Small intestine (tissue), 16 donors: Measurements from ENCODE around the gene EID3. TPM values are rescaled to one million over a fixed set of nuclear protein-coding genes. Genes with fewer than 3 reads are reported as not detected.
A peak's percentile ranks its signal among the peaks of the same experiment; 100 is the strongest.
"Not testable (repeated sequence)": the region's sequence is repeated elsewhere in the genome, so short reads cannot be mapped to it uniquely, and the experiment has no call there.

Experiments used
- DNase-seq, 2 donors: peaks; one replicate each; pipeline versions ENCODE4 v3.0.0 to v3.0.0-alpha.2; 2013
- FAIRE-seq: peaks from 2 replicates; lab custom pipeline; 2012; peaks lifted over from hg19 to GRCh38; lab: Jason Lieb, UNC
- H3K27ac ChIP-seq, 3 donors: one replicate each; pipeline ENCODE4 v1.5.1; 2013; ENCODE audit warnings: low read length in 2 of 3, mild to moderate bottlenecking in 2 of 3, control low read depth in 1 of 3, inconsistent platforms in 1 of 3, low read depth in 1 of 3, moderate library complexity in 1 of 3
- H3K27me3 ChIP-seq, 3 donors: one replicate each; pipeline ENCODE4 v1.6.1; 2013; ENCODE audit warnings: low read length in 3 of 3, inconsistent platforms in 1 of 3; ENCODE audit not compliant: control insufficient read depth in 3 of 3, insufficient read depth in 3 of 3
- H3K36me3 ChIP-seq, 3 donors: one replicate each; pipeline ENCODE4 v1.6.1; 2013; ENCODE audit warnings: low read length in 3 of 3, inconsistent platforms in 1 of 3, low read depth in 1 of 3, mild to moderate bottlenecking in 1 of 3, moderate library complexity in 1 of 3; ENCODE audit not compliant: control insufficient read depth in 3 of 3, insufficient read depth in 2 of 3
- H3K4me1 ChIP-seq, 3 donors: one replicate each; pipeline ENCODE4 v1.6.1; 2013; ENCODE audit warnings: low read length in 2 of 3, inconsistent platforms in 1 of 3, low read depth in 1 of 3, mild to moderate bottlenecking in 1 of 3, moderate library complexity in 1 of 3; ENCODE audit not compliant: control insufficient read depth in 3 of 3, insufficient read depth in 2 of 3
- H3K4me3 ChIP-seq, 3 donors: one replicate each; pipeline ENCODE4 v1.5.1; 2013; ENCODE audit warnings: low read length in 3 of 3, control low read depth in 1 of 3, inconsistent platforms in 1 of 3, low read depth in 1 of 3, mild to moderate bottlenecking in 1 of 3, moderate library complexity in 1 of 3
- H3K9me3 ChIP-seq, 2 donors: one replicate each; pipeline ENCODE4 v1.6.1; 2013; ENCODE audit warnings: low read depth in 1 of 2, low read length in 1 of 2; ENCODE audit not compliant: control insufficient read depth in 2 of 2, insufficient read depth in 1 of 2
- WGBS, 3 donors: extraction: QIAGEN DNeasy Blood & Tissue Kit; methylation state at CpG; one replicate each; pipeline ENCODE4 v1.1.7; 2013; 5-methylcytosine and 5-hydroxymethylcytosine counted together
- long read RNA-seq, 10 donors: transcript quantifications; one replicate each; lab custom pipeline, GENCODE V29; 2026
- polyA plus RNA-seq, 4 donors: library from polyadenylated mRNA; stranded (reverse) in 3 of 4; unstranded in 1 of 4; fragments of 200-250 nt in 3 of 4; fragments of 120-200 nt in 1 of 4; gene quantifications; one replicate each; pipeline versions ENCODE4 v1.2.1 to v1.2.3, GENCODE V29; 2013
- donor health status: healthy with polysubstance abuse.
- donor health status: control.
- donor health status: control.
- donor health status: Bipolar disorder and iron deficiency.
- donor health status: healthy.

EID3 gene
- 1 to 10 TPM in 2 of 4 donors, under 1 TPM in 2; 0.54 to 1.6 (median 0.87) TPM for polyA plus RNA-seq
- long read RNA-seq, donor 1, result 0 reads
- long read RNA-seq, donor 2, result 0 reads
- long read RNA-seq, donor 3, partial matches to known transcripts, result 0 of 2 reads
- long read RNA-seq, donor 3, other reads (novel, unspliced or antisense), result 0 of 2 reads
- long read RNA-seq, donor 4, result 0 reads
- long read RNA-seq, donor 5, partial matches to known transcripts, result 0 of 2 reads
- long read RNA-seq, donor 5, other reads (novel, unspliced or antisense), result 0 of 2 reads
- long read RNA-seq, donor 6, result 0 reads
- long read RNA-seq, donor 7, result 0 reads
- long read RNA-seq, donor 8, partial matches to known transcripts, result 0 of 1 reads
- long read RNA-seq, donor 8, other reads (novel, unspliced or antisense), result 0 of 1 reads
- long read RNA-seq, donor 9, partial matches to known transcripts, result 0 of 1 reads
- long read RNA-seq, donor 9, other reads (novel, unspliced or antisense), result 0 of 1 reads
- long read RNA-seq, donor 10, partial matches to known transcripts, result 0 of 4 reads
- long read RNA-seq, donor 10, other reads (novel, unspliced or antisense), result 0 of 4 reads

DNA sequence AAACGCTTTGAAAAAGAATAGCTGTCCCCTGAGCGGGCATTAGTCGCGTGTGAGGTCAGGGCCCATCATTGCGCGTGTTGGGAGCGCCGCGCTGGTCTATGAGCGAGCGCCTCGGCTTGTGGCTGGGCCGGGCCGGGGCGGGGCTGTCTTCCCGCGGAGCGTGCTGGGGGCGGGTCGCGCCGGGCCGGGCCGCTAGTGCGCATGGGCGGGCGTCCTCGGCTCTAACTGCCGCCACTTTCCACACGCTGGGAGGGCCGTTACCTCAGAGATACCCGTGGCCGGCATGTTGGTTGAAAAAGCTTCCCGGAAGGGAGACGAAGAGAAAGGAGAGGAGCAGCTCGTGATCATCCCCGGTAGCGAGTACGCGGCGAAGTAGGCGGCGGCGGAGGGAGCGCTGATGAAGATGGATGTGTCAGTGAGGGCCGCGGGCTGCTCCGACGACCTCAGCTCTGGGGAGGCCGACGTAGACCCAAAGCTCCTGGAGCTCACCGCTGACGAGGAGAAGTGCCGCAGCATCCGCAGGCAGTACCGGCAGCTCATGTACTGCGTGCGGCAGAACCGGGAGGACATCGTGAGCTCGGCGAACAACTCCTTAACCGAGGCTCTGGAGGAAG lies at the start of gene EID3:
EID3 (plus strand) TSS at position 202 of the 614 bp plus-strand sequence; CDS start at position 398, 196 bp downstream.
- Histone ChIP-seq H3K27ac (peak within 1 kb of the TSS; percentile 59 to 88 (median 85)), H3K9me3 (no peaks in the 10 kb centered on the region), H3K4me3 (peak within 1 kb of the TSS; percentile 17 to 61 (median 50)), H3K27me3 (no peaks in the 10 kb centered on the region), H3K4me1 (peaks cover 0 to 12% (median 11%) of the 10 kb centered on the region in 3 donors), H3K36me3 (peaks cover 0 to 3% (median 0%) of the 10 kb centered on the region in 3 donors)
- no peak for FAIRE-seq
- 6 to 16% (median 11%) methylated on average over 62 to 63 of the region's 63 CpGs for WGBS, 3 donors
- DNase-seq, result peak; percentile 83 to 93

GRCh38 chr12:104257913-104258472 lies 45.5 kb upstream of the EID3 start:
- Histone ChIP-seq H3K27me3 (no peaks in the 10 kb centered on the region), H3K36me3 (no peaks in the 10 kb centered on the region), H3K4me1 (no peaks in the 10 kb centered on the region), H3K4me3 (no peak overlapping the region), H3K9me3 (no peaks in the 10 kb centered on the region), H3K27ac (no peak overlapping the region)
- DNase-seq (no peak), FAIRE-seq (no peak)

DNA sequence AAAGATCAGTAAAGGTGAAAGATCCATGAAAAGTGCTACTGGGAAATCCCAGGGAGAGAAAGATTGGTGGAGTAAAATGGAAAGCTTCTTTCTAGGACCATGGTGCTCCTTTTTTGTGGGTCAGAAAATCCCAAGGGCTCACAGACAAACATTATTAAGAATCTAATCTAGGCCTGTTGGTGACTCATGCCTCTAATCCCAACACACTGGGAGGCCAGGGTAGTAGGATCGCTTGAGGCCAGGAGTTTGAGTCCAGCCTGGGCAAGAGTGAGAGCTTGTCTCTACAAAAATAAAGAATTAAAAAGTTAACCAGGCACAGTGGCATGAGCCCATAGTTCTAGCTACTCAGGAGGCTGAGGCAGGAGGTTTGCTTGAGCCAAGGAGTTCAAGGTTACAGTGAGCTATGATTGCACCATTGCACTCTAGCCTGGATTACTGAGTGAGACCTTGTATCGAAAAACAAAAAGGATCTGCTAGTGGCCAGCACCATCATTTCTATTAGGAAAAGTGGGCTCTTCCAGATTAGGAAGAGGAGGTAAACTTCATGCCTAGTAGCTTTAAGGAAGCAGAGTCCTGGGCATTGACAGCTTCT lies 45.0 kb upstream of the EID3 start:
- FAIRE-seq (no peak), DNase-seq (no peak)
- no peak overlapping the region for H3K4me3 ChIP-seq
- H3K27me3 ChIP-seq, result no peaks in the 10 kb centered on the region
- no peaks in the 10 kb centered on the region for H3K4me1 ChIP-seq
- no peaks in the 10 kb centered on the region for H3K9me3 ChIP-seq
- H3K27ac ChIP-seq, result no peak overlapping the region
- no peaks in the 10 kb centered on the region for H3K36me3 ChIP-seq
- WGBS, 3 donors, result 90 to 96% (median 94%) methylated on average over 2 of the region's 2 CpGs

GRCh38 chr12:104263026-104263425 lies 40.5 kb upstream of the EID3 start:
- Histone ChIP-seq H3K27me3 (no peaks in the 10 kb centered on the region), H3K4me1 (no peaks in the 10 kb centered on the region), H3K4me3 (no peak overlapping the region), H3K9me3 (no peaks in the 10 kb centered on the region), H3K36me3 (no peaks in the 10 kb centered on the region), H3K27ac (no peak overlapping the region)
- DNase-seq, result no peak
- FAIRE-seq, result no peak
- 70 to 77% (median 75%) methylated on average over 4 of the region's 4 CpGs for WGBS, 3 donors

DNA sequence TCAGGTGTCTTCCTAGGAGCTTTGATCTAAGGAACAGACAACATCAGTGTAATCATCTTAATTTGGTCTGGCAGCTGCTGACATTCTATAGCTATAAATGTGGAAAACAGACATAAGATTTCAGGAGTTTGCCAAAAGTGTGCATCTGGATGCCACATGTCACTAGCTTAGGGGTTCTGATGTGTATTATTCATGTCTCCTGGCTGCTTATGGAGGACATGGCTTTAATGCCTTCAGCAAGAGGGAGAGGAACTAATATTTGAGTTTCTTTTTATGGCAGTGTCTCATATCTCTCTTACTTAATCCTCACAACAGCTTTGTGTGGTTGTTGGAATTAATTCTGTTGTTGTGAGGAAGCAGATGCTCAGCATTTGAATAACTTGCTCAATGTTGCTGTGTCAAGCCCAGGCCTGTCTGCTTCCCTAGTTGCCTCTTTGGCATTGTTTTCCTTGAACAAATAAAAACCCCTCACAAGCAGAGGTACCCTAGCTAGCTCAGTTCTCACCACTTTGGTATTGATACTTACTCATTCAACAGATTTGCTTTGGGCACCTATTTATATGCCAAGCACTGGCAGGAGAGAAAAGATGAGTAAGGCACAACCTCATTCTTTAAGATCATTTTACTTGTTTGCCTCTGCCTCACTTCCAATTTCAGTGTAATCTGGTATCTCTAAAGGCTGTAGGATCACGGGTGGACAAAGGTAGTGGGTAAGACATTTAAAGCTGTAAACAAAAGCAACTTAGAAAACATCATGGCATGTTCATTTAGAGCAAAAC lies 39.8 kb upstream of the EID3 start:
- no peak for FAIRE-seq
- 63 to 72% (median 71%) methylated on average over 1 of the region's 1 CpG for WGBS, 3 donors
- no peaks in the 10 kb centered on the region for H3K4me1 ChIP-seq

DNA sequence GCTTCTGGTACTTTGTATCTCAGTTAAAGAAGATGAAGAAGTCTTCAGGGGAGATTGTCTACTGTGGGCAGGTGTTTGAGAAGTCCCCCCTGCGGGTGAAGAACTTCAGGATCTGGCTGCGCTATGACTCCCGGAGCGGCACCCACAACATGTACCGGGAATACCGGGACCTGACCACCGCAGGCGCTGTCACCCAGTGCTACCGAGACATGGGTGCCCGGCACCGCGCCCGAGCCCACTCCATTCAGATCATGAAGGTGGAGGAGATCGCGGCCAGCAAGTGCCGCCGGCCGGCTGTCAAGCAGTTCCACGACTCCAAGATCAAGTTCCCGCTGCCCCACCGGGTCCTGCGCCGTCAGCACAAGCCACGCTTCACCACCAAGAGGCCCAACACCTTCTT lies 38.1 kb upstream of the EID3 start:
- DNase-seq, H3K27me3 ChIP-seq, H3K4me3 ChIP-seq, H3K4me1 ChIP-seq, H3K36me3 ChIP-seq, H3K9me3 ChIP-seq, H3K27ac ChIP-seq, FAIRE-seq: not testable (repeated sequence)
- WGBS, 3 donors, result 95 to 98% (median 95%) methylated on average over 13 to 20 of the region's 24 CpGs

More for the DNA sequence above, 39.8 kb upstream of the EID3 start:
- Histone ChIP-seq H3K9me3 (no peaks in the 10 kb centered on the region), H3K27ac (no peak overlapping the region), H3K27me3 (no peaks in the 10 kb centered on the region), H3K36me3 (no peaks in the 10 kb centered on the region), H3K4me3 (no peak overlapping the region)
- no peak for DNase-seq

- no peaks in the 10 kb centered on the region for H3K27me3 ChIP-seq
- no peak for FAIRE-seq
- no peaks in the 10 kb centered on the region for H3K9me3 ChIP-seq
- H3K36me3 ChIP-seq, result no peaks in the 10 kb centered on the region
- H3K27ac ChIP-seq, result no peak overlapping the region
- 64 to 88% (median 83%) methylated on average over 11 of the region's 11 CpGs for WGBS, 3 donors
- H3K4me1 ChIP-seq, result no peaks in the 10 kb centered on the region
- peak in 1 of 2 donors; percentile 28 for DNase-seq
- H3K4me3 ChIP-seq, result no peak overlapping the region
Observed at GRCh38 chr12:104272938-104273337, 30.6 kb upstream of the EID3 start.
